Choroid plexus epithelial cell (primary cell): ENCODE results near the gene ESAM.

ENCODE experiments used
- DNase-seq: peaks from one replicate; pipeline ENCODE4 v3.0.0-alpha.2; 2010; ENCODE audit warnings: low read depth
- H3K4me3 ChIP-seq: 2 replicates; pipeline ENCODE4 v1.5.1; 2011; ENCODE audit warnings: low read depth, mild to moderate bottlenecking, control low read depth, low read length, moderate library complexity
- CTCF ChIP-seq: conservative IDR thresholded peaks from 2 replicates; pipeline ENCODE4 v1.5.1; 2011; ENCODE audit warnings: low read depth, mild to moderate bottlenecking, control low read depth, inconsistent platforms, low read length, moderate library complexity

Gene ESAM

GRCh38 chr11:124752471-124753102, 9.5 kb downstream of the ESAM start:
- no peak for DNase-seq
- TF ChIP-seq CTCF: no peak
- no peak overlapping the region for H3K4me3 ChIP-seq

- TF ChIP-seq CTCF: no peak
- peak within 1 kb of the TSS; percentile 8 for H3K4me3 ChIP-seq
- DNase-seq: no peak
Observed at GRCh38 chr11:124751741-124752470, 10.2 kb downstream of the ESAM start, which contains the start of gene VSIG2. VSIG2 (minus strand) TSS chr11:124752255; CDS start chr11:124752137, 118 bp downstream.

GRCh38 chr11:124751391-124751740, 10.7 kb downstream of the ESAM start:
- TF ChIP-seq CTCF: no peak
- no peak for DNase-seq
- no peak overlapping the region for H3K4me3 ChIP-seq

- no peak overlapping the region for H3K4me3 ChIP-seq
- TF ChIP-seq CTCF: no peak
- no peak for DNase-seq
Observed at GRCh38 chr11:124749912-124750311, 12.2 kb downstream of the ESAM start.

GRCh38 chr11:124748481-124749343, 13.4 kb downstream of the ESAM start:
- H3K4me3 ChIP-seq: no peak overlapping the region
- no peak for TF ChIP-seq CTCF
- DNase-seq: peak; percentile 41

GRCh38 chr11:124748100-124748418, 14.0 kb downstream of the ESAM start:
- DNase-seq: no peak
- H3K4me3 ChIP-seq: no peak overlapping the region
- TF ChIP-seq CTCF: no peak
